ENCODE data around the gene TEX54.
"Not testable (repeated sequence)": the region's sequence is repeated elsewhere in the genome, so short reads cannot be mapped to it uniquely, and the experiment has no call there.

The TEX54 gene

GRCh38 chr11:62832336-62833234 is at the start of gene TEX54:
TEX54 (minus strand) TSS chr11:62832841.
- peak within 1 kb of the TSS; percentile 76 to 99 (median 95) for H3K27ac ChIP-seq

GRCh38 chr11:62882431-62882749 is 49.7 kb upstream of the TEX54 start:
- H3K4me3 ChIP-seq: peak overlapping the region; percentile 62 to 97 (median 87)
- peak overlapping the region; percentile 21 to 99 (median 97) for H3K27ac ChIP-seq

More at GRCh38 chr11:62832336-62833234, at the start of gene TEX54:
- H3K4me3 ChIP-seq: peak within 1 kb of the TSS; percentile 73 to 98 (median 92)

GRCh38 chr11:62881579-62882430 is 49.2 kb upstream of the TEX54 start:
- H3K4me3 ChIP-seq: peak overlapping the region; percentile 62 to 97 (median 87)
- peak overlapping the region; percentile 86 to 99 (median 97) for H3K27ac ChIP-seq

DNA sequence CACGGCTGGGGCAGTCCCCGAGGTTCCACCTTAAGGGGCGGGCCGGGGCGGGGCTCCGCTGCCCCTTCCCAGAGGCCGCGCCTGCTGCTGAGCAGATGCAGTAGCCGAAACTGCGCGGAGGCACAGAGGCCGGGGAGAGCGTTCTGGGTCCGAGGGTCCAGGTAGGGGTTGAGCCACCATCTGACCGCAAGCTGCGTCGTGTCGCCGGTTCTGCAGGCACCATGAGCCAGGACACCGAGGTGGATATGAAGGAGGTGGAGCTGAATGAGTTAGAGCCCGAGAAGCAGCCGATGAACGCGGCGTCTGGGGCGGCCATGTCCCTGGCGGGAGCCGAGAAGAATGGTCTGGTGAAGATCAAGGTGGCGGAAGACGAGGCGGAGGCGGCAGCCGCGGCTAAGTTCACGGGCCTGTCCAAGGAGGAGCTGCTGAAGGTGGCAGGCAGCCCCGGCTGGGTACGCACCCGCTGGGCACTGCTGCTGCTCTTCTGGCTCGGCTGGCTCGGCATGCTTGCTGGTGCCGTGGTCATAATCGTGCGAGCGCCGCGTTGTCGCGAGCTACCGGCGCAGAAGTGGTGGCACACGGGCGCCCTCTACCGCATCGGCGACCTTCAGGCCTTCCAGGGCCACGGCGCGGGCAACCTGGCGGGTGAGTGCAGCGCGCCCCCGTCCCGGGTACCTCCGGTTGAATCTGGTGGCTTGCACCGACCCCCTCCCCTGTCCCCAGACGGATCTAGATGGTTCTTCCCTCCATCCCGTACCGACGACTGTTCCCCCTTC is 48.4 kb upstream of the TEX54 start, which contains the start of gene SLC3A2:
Gene SLC3A2, plus strand, starts transcription at position 94 of the 776 bp plus-strand sequence. Its CDS starts 128 bp downstream, at position 222.
- H3K27ac ChIP-seq: peak within 1 kb of the TSS; percentile 86 to 99 (median 97)
- H3K4me3 ChIP-seq: peak within 1 kb of the TSS; percentile 62 to 97 (median 87)

- Histone ChIP-seq H3K4me3 (peak overlapping the region; percentile 62 to 97 (median 87)), H3K27ac (peak overlapping the region; percentile 51 to 99 (median 97))
These were observed 47.7 kb upstream of the TEX54 start for GRCh38 chr11:62880231-62880802.

DNA sequence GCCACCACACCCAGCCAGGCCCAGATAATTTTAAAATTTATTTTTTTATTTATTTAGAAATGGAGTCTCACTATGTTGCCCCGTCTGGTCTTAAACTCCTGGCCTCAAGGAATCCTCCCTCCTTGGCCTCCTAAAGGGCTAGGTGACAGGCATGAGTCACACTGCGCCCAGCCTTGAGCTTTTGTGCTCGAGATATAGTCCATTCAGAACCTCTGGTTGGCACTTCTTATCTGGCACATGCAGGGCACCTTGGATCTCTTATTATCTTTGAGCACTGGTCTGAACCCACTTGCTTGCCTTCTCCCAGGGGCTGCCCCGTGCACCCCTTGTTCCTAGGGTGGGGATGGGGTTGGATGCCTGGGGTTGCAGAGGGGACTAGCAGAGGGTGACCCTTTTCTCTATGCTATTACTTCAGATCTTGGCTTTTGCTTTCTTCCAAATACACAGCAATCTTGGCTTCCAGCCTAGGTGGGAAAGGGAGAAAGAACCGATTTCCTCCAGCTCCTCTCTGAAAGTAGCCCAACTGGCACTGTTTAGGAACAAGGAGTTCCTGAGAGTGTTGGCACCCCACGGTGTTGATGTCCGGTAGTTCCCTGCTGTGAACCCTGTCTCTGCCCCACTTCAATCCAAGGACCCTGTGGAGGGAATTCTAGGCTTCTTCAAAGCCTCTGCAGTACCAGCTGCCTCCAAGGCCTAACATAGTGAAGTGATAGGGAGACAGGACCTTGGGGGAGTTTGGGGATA is 46.8 kb upstream of the TEX54 start:
- Histone ChIP-seq H3K4me3 (peak overlapping the region in 2 of 7 experiments; percentile 62 to 82), H3K27ac (peak overlapping the region in 20 of 21 experiments; percentile 73 to 99 (median 97))

DNA sequence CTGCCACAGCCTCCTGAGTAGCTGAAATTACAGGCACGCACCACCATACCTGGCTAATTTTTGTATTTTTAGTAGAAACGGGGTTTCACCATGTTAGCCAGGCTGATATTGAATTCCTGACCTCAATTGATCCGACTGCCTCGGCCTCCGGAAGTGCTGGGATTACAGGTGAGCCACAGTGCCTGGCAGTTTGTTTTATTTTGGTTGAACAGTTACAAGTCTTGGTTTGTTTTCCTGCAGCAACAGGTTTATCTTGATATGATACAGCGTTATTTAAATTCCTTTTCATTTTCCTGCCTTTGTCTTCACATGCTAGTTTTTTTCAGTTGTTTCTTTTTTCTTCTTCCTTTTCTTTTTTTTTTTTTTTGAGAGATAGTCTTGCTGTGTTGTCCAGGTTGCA is 44.1 kb upstream of the TEX54 start:
- Histone ChIP-seq H3K27ac (no peak overlapping the region), H3K4me3 (no peak overlapping the region)

- Histone ChIP-seq H3K27ac (peak overlapping the region in 1 of 21 experiments; percentile 71), H3K4me3 (no peak overlapping the region)
These were observed 43.2 kb upstream of the TEX54 start for GRCh38 chr11:62875698-62876478.

DNA sequence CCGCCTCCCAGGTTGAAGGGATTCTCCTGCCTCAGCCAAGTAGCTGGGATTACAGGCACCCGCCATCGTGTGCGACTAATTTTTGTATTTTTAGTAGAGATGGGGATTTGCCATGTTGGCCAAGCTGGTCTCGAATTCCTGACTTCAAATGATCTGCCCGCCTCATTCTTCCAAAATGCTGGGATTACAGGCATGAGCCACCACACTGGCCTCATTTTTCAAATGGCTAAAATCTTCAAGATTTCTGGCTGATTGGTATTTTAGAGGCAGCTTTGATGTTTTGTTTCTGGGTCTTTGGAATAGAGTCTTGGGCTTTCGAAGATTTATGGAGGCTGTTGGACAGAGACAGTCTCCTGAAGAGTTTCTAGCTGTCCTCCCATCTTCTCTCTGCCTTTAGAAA is 42.2 kb upstream of the TEX54 start:
- Histone ChIP-seq H3K27ac (no peak overlapping the region), H3K4me3 (no peak overlapping the region)

- no peak overlapping the region for H3K27ac ChIP-seq
- no peak overlapping the region for H3K4me3 ChIP-seq
These were observed 33.0 kb upstream of the TEX54 start for GRCh38 chr11:62865635-62866034.

GRCh38 chr11:62863687-62864335 is 31.2 kb upstream of the TEX54 start:
- no peak overlapping the region for H3K4me3 ChIP-seq
- peak overlapping the region in 2 of 21 experiments; percentile 3 to 27 for H3K27ac ChIP-seq

DNA sequence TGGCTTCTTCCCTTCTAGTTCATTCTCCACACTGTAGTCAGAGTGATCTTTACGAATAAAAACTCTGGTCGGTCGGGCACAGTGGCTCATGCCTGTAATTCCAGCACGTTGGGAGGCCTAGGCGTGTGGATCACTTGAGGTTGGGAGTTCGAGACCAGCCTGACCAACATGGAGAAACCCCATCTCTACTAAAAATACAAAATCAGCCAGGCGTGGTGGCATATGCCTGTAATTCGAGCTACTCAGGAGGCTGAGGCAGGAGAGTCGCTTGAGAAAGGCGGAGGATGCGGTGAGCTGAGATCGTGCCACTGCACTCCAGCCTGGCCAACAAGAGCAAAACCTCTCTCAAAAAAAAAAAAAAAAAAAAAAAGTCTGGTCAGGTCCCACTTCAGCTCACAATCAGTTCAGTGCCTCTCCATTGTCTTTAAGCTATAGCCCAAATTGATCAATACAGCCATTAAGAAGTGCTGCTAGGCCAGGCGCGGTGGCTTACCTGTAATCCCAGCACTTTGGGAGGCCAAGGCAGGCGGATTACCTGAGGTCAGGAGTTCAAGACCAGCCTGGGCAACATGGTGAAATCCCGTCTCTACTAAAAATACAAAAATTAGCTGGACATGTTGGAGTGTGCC is 29.0 kb upstream of the TEX54 start:
- H3K4me3 ChIP-seq, H3K27ac ChIP-seq: not testable (repeated sequence)

DNA sequence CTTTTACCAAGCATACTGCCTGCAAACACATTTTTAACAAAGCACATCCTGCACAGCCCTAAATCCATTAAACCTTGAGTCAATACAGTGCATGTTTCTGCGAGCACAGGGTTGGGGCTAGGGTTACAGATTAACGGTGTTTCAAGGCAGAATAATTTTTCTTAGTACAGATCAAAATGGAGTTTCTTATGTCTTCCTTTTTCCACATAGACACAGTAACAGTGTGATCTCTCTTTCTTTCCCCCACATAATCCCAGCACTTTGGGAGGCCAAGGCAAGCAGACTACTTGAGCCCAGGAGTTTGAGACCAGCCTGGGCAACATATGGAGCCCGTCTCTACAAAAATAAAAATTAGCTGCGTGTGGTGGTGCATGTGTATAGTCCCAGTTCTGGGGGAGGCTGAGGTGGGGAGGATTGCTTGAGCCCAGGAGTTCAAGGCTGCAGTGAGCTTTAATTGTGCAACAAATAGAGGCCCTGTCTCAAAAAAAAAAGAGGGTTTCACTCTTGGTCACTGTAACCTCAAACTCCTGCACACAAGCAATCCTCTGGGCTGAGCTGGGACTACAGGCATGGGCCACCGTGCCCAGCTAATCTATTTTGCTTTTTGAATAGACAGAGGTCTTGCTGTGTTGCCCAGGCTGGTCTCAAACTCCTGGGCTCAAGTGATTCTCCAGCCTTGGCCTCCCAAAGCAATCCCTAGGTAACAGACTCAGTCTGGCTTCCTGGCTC is 28.4 kb upstream of the TEX54 start:
- Histone ChIP-seq H3K27ac (no peak overlapping the region), H3K4me3 (no peak overlapping the region)

DNA sequence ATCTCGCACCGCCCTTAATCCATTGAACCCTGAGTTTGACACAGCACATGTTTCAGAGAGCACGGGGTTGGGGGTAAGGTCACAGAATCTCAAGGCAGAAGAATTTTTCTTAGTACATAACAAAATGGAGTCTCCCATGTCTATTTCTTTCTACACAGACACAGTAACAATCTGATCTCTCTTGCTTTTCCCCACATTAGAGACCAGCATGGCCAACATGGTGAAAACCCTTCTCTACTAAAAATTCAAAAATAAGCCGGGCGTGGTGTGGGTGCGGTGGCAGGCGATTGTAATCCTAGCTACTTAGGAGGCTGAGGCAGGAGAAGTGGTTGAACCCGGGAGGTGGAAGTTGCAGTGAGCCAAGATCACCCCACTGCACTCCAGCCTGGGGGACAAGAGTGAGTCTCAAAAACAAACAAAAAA is 26.7 kb upstream of the TEX54 start:
- peak overlapping the region in 1 of 21 experiments; percentile 21 for H3K27ac ChIP-seq
- H3K4me3 ChIP-seq: not testable (repeated sequence)

DNA sequence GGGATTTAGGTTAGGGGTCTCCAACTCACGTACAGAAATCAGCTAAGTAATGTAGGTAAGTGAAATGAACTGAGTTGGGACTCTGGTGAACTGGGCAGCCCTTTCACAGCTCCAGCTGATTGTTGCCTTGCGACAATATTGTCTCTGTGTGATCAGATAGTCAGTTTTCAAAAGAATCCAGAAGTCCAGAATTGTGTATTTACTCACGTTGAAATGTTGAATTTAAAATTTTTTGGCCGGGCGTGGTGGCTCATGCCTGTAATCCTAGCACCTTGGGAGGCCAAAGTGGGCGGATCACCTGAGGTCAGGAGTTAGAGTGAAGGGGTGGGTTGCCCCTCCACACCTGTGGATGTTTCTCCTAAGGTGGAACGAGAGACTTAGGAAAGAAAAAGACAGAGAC is 25.6 kb upstream of the TEX54 start:
- H3K27ac ChIP-seq: peak overlapping the region in 19 of 21 experiments; percentile 15 to 90 (median 46)
- H3K4me3 ChIP-seq: no peak overlapping the region

DNA sequence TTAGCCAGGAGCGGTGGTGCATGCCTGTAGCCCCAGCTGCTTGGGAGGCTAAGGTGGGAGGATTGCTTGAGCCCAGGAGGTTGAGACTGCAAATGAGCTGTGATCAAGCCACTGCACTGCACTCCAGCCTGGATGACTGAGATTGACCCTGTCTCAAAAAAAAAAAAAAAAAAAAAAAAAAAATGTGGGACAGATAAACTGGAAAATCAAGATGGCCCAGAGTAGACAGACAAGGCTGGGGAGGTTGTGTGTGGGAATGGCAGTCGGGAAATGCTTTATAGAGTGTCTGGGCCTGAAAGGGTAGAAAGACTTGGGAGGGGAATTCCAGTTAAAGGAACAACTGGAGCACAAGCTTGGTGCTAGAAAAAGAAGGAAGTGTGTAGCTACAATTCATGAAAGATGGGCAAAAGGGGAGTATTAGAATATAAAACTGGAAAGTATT is 24.9 kb upstream of the TEX54 start:
- H3K27ac ChIP-seq: peak overlapping the region in 19 of 21 experiments; percentile 2 to 90 (median 52)
- no peak overlapping the region for H3K4me3 ChIP-seq

Data from skin epidermis (tissue), 12 donors.